T-helper 9 cell (primary cell): ENCODE measurements around the gene CD6.

Experiments used
- DNase-seq: peaks from one replicate; pipeline ENCODE4 v3.0.0-alpha.2; 2020

The CD6 gene

DNA sequence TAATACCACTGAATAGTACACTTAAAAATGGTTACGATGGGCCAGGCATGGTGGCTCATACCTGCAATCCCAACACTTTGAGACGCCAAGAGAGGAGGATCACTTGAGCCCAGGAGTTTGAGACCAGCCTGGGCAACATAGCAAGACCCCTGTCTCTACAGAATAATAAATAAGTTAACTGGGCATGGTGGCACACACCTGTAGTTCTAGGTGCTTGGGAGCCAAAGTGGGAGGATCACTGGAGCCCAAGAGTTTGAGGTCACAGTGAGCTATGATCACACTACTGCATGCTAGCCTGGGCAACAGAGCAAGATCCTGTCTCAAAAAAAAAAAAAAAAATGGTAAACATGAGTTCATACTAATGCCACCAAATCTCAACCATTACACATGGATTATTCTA lies 61.3 kb downstream of the CD6 start:
- DNase-seq: no peak

DNA sequence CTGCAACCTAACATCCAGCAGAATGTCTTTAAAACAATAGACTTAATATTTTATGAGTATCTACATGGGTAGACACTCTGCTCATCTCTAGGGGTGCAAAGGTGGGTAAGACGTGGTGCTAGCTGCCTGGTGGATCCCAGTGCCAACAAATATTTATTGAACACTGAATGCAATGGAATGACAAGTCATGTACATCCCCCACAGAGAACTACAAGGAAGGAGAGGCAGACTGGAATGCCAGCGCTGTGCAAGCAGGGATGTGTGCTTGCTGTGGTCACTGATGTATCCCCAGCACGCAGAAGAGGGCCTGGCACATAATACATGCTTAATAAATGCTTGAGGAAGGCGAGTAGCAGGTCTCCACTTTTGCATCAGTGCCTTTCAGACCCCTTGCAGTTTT lies 61.9 kb downstream of the CD6 start:
- DNase-seq: no peak

DNA sequence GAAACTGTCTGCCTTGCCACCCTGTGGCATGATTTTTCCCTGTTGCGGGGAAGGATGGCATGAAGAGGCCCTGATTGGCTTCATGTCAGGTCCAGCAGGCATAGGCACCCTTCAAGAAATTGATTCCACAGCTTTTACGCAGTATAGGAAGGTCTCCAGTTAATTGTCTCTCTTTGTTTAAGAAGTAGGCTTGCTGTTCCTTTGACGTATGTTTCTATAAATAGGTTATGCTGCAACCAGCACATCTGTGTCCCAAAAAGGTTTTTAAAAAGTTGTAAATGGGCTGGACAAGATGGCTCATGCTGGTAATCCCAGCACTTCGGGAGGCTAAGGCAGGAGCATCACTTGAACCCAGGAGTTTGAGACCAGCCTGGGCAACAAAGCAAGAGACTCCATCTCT lies 62.6 kb downstream of the CD6 start:
- no peak for DNase-seq

DNA sequence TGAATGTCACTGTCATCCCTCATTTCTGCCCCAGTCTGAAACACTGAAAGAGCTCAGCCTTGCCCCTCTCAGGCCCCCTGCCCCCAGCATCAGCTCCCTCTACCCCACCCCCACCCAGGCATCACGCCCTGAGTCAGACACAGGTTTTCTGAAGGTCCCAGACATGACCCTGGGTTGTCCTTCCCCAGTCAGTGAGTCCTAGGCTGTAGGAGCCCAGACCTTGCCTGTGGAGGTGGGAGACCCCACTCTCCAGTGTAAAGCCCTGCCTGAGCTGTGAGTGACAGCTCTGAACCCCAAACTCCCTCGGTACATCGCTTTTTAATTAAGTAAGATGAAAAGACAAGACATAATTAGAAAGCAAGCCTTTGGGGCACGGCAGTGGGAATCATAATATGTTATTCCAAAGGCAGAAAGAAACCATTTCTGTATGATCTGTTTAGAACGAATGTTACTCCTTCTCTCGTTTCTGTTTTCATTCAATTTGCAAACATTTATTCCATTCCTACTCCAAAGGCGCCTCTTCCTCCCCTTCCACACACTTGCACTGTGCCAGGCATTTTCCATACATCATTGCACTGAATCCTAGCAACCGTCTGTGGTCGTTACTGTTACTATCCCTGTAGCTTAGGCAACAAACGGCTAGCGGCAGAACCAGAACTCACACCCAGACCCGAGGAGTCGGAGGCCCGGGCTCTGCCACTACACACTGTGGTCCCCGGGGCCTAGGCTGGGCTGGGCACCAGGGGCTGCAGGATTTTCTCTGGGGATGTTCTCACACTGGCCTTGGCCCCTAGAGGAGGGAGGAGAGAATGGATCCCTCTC lies 63.4 kb downstream of the CD6 start:
- DNase-seq: no peak

DNA sequence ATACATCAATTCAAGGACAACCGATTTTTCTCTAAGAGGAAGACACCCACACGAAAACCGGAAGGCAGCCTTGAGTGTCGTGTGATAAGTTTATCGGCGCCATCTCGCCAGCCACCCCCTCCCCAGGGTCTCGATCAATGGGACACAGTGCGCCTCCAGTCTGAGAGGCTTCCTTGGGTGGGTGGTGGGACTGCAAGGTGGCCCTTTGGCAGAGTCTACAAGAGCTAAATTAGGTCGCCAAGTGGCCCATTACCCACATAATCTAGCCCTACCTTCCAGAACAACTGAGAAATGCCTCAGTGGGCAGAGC lies 64.0 kb downstream of the CD6 start:
- DNase-seq: no peak

DNA sequence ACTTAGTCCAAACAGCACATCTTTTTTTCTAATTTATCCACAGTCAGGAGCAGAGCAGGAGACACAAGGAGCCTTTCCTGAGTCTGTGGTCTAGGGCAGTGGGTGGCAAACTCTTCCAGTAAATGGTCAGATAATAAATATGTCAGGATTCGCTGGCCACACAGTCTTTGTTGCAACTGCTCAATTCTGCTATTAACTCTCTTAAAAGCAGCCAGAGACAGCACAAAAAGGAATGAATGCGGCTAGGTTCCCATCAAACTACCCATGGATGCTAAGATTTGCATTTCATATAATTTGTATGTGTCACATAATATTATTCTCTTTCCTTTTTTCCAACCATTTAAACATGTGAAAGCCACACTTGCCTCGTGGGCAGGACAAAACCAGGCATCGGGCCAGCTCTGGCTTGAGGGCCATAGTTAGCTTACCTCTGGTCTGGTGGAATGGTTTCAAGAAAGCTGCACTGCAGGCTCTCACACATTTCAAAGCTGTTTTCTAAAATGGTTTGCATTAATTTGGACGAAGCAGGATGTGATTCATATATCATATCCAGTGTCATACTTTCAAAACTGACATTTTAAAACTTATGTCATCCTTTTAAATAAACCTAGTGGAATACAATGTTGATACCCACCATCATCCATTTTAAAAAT lies 66.1 kb downstream of the CD6 start:
- DNase-seq: no peak

DNA sequence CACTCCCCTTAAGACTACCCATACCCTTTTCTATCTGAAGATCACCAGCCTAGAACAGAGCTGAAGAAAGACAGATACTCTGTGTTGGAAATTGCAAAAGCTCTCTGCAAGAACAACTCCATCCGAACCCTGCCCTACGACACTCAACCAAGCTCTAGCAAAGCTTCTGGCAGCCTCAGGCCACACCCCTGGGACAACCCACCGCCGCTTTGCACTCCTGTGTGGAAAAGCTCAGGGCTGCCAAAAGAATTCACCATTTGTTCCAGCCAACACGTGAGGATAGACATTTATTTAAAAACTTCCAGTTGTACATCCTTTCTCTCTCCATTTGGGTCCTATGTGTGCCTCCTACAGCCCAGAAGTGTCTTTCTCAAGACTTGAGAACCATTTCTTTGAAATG lies 68.4 kb downstream of the CD6 start:
- no peak for DNase-seq

DNA sequence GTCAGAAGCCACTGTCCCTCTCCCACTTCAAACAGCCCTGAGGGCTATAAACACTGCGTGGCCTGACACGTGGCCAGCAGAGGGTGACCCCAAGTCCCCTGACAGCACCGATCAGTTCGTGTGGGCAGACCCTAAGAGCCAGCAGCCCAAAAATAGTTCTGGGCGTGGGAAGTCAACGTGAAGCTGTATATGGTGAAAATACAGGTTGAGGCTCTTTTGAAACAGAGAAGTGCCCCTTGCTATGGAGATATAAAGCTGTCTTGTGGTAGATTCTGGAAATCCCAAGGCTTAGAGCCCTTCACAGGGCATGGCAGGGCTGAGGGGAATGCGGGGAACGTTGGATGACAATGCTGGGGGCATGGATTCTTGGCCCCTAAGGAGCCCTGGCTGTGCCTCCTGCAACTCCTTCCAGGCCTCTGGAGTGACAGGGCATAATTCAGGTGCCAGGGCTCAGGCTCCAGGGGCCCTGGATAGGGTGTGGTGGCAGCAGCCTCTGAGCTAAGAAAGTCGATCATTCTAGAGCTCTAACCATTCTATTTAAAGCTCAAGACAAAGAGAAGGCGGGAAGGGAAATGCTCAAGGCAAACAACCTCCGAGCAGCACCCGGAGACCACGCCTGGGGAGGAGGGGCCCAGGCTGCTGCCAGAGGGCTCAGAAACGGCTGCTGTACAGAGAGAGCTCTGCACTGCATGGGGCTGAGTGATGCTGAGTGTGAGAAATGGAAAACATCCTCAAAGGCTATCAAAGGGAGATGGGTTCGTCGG lies 70.5 kb downstream of the CD6 start:
- DNase-seq: peak; percentile 70

DNA sequence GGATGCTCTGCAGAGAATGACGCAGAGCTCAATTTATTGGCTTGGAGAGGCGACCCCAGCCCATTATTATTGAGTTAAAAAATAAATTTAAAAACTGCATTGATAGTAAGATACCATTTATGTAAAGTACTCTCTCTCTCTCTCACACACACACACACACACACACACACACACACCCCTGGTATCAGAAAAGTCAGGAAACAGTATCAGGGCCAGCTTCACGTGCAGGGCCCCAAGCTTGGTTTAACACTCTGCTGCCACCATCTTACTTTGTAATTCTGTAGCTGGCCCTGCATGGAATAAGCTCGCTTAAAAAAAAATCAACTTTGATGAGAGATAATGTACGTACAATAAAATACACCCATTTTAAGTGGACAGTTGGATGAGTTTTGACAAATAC lies 71.1 kb downstream of the CD6 start:
- no peak for DNase-seq

DNA sequence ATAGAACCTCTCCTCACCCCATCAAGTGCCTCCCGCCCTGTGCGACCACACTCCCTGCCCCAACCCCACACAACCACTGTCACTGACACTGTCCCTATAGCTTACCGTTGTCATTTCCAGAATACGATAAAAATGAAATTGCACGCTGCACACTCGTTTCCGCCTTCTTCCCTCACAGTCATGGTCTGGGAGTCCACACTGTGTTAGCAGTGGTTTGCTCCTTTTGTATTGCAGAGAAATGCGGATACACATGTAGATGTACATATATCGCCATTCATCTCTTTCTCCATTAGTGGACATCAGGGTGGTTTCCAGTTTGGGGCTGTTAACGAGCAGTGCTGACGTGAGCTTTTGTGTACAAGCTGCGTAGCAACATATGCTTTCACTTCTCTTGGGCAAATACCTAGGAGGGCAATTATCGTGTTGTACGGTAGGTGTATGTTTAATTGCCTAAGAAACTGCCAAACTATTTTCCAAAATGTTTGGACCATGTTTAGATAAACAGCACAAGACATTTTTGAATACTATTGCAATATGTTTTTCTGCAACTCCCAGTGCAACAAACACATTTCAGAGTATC lies 71.6 kb downstream of the CD6 start:
- DNase-seq: no peak

DNA sequence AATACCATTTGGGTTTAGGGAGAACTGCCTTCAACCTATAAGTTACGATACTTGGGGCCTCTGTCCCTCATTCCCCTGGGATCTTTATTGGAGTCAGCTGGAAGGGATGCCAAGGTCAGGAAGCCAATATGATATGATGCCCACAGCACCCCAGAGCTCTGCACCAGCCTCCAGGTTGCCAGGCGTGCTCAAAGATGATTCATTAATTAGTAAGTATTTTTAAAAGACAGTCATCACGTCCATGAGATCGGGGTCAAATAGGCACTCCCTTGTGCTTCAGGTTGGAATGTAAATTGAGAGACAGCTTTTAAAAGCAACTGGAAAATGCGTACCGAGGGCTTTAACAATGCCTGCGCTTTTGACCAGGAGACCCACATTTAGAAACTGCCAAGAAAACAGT lies 73.8 kb downstream of the CD6 start:
- no peak for DNase-seq

DNA sequence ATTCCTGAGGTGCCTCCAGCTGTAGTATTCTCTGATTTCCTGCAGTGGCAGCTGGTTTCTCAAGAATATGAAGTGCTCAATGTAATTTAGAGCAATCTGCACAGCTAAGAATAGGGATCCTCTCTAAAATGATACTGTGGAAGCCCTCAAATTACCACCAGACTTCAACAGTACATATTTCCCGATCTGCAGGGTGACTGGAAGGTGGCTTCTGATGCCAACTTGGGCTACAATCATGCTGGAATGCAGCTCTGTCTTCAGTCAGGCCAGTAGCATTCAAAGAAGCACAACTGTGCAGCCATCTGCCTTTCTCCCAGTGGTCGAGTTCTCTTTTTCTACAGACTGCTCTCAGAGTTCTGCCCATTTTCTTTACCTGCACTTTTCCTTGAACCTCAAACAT lies 75.4 kb downstream of the CD6 start:
- no peak for DNase-seq

DNA sequence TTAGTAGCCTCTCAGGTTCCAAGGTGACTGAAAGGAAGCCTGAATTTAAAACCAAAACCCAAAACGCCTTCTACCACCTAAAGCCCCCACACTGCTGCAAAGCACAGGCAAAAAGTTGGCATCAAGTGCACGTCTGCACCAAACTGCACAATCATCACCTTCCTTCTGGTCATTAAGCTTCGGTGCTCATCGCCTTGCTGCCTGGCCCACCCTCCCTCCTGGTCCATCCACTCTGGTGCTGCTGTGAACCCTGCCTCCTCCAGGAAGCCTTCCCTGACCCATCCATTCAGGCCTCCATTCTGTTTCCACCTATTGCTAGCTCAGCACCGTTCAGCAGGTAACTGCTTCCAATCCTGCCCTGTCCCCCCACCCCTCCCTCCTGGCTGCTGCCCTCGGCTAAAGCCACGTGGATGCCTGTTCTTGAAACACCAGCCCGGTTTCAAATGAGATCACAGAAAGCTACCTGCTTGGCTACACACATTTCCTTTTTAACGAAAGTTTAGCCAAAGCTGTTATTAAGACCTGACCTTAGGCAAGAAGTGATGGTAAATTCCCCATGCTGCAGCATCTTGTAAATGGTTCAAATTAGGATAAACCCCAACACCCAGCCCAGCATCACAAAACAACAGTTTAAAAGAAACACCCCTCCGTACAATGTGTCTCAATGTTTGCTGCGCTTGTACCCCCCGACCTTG lies 77.0 kb downstream of the CD6 start:
- DNase-seq: no peak

DNA sequence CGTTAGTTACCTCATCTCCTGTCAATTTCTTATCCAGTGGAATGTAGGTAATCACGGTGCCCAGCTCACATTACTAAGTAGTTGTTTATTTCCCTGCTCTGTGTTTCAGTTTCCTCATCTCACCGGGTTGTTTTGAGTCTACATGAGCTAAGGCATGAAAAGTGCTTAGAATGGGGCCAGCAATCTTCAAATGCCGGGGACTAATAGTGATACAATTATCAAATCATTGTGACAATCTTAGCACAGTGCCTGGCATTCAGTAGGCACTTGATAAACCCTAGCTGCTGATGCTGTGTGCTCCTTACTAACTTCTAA lies 77.5 kb downstream of the CD6 start:
- no peak for DNase-seq

DNA sequence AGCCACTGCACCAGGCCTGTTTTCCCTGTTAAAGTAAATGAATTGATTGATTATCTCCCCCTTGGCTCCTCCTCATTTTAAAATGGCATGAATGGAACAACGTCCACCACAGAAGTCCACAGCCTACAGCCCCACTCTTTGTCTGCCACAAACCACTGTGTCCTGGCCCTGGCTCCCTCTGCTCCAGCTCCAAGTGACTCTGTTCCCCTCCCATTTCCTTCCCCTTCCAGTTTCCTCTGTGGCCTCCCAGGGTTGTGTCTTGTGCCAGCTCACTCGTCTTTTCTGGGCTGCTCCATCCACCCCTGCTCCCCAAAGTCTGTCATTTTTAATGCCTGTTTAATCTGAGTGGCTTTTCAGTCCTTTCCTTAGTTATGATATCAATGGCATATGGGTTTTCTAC lies 78.4 kb downstream of the CD6 start:
- DNase-seq: no peak

DNA sequence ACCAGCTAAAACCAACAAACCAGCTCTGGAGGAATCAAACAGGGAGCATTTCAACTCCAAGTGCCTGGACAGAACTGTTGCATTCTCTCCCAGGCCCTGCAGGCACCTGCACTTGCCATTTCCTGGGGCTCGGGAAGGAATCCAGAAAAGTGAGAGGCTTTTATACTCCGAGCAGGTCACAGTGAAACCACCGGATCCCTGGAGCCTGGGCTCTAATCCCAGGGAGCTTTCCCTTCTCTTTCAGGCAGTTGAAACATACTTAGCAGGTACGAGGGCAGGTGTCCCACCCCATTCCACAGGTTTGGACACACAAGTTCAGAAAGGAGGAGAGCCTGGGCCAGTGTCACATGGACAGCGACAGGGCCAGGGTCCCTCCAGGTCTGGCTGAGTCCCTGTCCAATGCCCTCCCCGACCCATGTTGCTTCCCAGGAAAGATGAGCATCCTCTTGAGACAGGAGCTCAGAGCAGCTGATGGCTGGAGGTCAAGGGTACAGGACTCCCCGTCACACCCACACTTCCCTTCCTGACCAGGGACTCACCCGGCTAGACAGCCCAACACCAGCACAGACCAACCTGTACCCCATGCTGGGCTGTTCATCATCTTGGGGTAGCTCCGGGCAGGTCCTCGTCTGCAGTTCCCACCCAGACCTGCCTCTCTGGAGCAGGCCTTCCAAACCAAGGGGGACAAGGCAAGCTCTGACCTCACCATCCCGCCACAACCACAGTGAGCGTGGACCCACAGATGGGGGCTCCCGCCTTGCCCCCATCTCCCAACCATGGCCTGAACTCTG lies 80.9 kb downstream of the CD6 start:
- no peak for DNase-seq

DNA sequence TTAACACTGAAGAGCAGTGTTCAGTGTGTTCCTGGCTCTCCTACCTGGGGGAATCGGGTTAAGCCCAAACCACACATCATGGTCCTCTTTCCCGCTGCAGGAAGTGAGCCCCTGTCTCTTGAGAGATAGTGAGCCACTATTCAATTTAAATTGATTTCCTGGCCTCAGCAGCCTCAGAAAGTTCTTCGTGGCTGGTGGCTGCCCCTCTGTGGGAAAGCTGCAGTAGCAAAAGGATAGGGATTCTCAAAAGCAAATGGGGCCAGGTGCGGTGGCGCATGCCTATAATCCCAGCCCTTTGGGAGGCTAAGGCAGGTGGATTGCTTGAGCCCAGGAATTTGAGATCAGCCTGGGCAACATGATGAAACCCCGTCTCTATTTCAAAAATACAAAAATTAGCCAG lies 81.7 kb downstream of the CD6 start:
- DNase-seq: no peak

DNA sequence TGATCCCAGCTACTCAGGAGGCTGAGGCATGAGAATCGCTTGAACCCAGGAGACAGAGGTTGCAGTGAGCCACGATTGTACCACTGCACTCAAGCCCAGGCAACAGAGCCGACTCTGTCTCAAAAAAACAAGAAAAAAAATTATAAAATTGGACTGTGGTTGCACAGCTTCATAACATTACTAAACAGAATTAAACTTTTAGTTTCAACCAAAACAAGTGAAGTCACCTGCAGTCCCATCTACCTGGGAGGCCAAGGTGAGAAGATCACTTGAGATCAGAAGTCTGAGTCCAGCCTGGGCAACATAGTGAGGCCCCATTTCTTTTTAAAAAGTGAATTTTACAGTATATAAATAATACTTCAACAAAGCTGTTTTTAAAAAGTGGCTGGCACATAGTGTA lies 83.0 kb downstream of the CD6 start:
- DNase-seq: no peak

DNA sequence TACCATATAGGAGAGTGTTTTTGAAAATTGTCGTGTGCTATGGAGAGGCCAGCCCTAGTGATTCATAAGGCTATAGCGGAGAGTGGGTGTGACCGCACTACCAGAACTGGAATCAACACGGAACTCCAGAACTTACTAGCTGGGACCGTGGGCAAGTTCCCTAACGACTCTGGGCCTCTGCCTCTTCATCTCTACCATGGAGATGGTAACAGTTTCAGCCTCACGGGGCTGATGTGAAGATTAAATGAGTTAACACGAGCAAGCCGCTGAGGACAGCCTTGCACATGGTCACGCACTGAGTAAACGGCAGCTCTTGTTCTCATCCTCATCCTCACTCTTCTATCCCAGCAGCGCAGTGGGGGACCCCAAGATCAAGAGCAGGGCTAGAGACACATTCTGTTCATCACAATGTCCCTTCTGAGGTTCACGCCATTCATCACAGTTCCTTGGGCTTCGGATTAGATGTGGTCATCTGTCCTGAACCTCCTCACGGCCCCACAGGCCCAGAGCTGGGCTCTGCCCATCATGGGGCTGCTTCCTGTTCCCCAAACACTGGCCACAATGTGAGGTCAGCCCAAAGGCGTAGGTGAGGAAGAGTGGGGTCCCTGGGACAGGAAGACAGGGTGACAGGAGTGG lies 83.6 kb downstream of the CD6 start:
- DNase-seq: no peak

DNA sequence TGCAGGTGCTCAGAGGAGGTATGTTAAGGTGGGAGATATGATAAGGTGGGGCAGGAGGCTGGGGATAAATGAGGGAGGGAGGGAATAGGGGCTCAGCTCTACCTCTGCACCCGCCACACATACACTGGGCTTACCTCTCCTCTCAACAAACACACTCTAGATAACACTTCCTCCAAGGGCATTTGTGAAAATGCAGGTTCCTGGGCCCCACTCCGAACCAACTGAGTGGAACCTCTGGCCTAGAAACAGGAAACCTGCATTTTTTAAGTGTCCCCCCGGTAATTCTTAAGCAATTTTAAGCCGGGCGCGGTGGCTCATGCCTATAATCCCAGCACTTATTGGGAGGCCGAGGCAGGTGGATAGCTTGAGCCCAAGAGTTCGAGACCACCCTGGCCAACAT lies 84.3 kb downstream of the CD6 start:
- no peak for DNase-seq

DNA sequence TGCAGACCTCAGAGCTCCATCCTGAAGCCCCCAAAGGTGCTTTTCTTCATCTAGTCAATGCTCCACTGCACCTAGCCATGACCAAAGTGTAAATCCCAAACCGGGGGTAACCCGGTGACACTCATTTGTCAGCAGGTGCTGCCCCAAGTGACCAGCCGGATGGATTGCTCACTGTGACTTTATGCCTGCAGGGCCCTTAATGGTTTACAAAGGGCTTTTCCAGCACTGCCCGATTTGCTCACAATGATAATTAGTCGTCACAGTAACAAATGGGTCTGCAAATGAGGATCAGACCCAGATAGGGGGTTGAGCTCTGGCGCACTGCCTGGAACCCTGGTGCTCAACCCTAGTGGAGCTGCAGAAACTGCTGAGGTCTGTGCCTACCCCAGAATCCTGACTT lies 85.1 kb downstream of the CD6 start:
- no peak for DNase-seq

DNA sequence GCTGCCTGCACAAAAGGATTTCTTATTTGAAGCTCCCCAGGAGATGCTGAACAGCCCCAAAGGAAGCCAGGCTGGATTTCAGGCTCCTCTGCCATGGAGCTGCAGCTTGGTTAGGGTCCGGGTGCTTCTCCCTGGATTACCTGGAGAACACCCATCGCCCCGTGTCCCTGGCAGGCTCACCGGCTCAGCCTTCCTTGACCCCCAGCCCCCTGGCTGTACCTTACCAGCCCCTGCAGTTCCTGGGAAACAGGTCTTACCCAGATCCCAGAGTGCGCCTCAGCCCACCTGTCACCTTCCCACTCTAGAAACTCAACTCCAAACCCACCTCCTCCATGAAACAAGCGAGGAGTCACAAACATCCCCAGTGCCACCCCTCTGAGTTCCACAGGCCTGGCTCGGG lies 85.5 kb downstream of the CD6 start:
- no peak for DNase-seq
